ENCODE results near the gene PRR19.

DNA sequence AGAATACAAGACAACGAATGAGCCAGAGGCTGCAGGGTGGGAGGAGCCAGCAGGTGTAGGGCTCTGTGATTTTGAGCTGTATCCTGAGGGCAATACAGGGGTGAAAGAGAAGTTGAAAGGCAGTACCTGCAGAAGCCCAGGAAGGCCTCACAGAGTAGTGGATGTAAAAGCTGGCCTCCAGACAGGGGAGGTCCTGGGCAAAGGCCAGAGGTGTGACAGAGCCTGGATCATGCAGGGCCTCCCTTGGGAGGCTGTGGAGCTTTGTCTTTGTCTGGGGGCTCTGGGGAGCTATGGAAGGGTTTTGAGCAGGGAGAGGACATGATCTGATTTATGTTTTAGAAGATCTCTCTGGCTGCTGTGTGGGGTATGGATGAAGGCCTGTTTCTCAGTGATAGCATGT, 26.2 kb downstream of the PRR19 start:
- no peak for TF ChIP-seq POLR2A (IDR thresholded peaks at IDR 0.05)
- TF ChIP-seq, protein P1, sequence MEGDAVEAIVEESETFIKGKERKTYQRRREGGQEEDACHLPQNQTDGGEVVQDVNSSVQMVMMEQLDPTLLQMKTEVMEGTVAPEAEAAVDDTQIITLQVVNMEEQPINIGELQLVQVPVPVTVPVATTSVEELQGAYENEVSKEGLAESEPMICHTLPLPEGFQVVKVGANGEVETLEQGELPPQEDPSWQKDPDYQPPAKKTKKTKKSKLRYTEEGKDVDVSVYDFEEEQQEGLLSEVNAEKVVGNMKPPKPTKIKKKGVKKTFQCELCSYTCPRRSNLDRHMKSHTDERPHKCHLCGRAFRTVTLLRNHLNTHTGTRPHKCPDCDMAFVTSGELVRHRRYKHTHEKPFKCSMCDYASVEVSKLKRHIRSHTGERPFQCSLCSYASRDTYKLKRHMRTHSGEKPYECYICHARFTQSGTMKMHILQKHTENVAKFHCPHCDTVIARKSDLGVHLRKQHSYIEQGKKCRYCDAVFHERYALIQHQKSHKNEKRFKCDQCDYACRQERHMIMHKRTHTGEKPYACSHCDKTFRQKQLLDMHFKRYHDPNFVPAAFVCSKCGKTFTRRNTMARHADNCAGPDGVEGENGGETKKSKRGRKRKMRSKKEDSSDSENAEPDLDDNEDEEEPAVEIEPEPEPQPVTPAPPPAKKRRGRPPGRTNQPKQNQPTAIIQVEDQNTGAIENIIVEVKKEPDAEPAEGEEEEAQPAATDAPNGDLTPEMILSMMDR (IDR thresholded peaks at IDR 0.05), result no peak
